ENCODE data around the gene TMEM54.

GRCh38 chr1:32871364-32872191, 29.6 kb downstream of the TMEM54 start:
- TF ChIP-seq DPF2 (IDR thresholded peaks at IDR 0.05) (no peak), TOE1 (IDR thresholded peaks at IDR 0.05; ENCODE audit: borderline replicate concordance) (no peak), TOE1 (CRISPR knock-in tag; IDR thresholded peaks at IDR 0.05; ENCODE audit: borderline replicate concordance, low read depth) (no peak), WHSC1 (IDR thresholded peaks at IDR 0.05; ENCODE audit: low read length) (no peak), SRSF1 (IDR thresholded peaks at IDR 0.05; ENCODE audit: low read depth, low read length) (no peak), IRF9 (tag; IDR thresholded peaks at IDR 0.05) (no peak), POLR2AphosphoS5 (IDR thresholded peaks at IDR 0.05; ENCODE audit: control insufficient read depth, insufficient read depth, low read depth, low read length) (no peak), CTCF (IDR thresholded peaks at IDR 0.05 in 2 of 3, conservative IDR thresholded peaks at IDR 0.05 in 1 of 3; ENCODE audit: insufficient read depth in 2 of 3, low read depth in 1 of 3, low read length in 3 of 3) (no peak; a peak in 1 of 6 replicates)

Data from K562 (cell line).